LNCAP (cell line): ENCODE data around the gene PRKAR1A.

ENCODE experiments used
- CTCF ChIP-seq: fragments of 450-650 bp; IDR thresholded peaks from 2 replicates; pipeline ENCODE4 v1.5.1; 2017; ENCODE audit warnings: mild to moderate bottlenecking

Gene PRKAR1A

GRCh38 chr17:68600067-68600930, 88.1 kb downstream of the PRKAR1A start:
- TF ChIP-seq CTCF, result no peak
